Loucy (cell line): ENCODE results near the gene ALOX15.
"Not testable (repeated sequence)": the region's sequence is repeated elsewhere in the genome, so short reads cannot be mapped to it uniquely, and the experiment has no call there.

Source experiments
- H2AFZ ChIP-seq: fragments of 200-600 bp; sonication (generic); 2 replicates; pipeline ENCODE4 v1.6.0; 2016; ENCODE audit warnings: antibody characterized with exemption, mild to moderate bottlenecking, low read length, moderate library complexity
- H3F3A ChIP-seq: fragments of 200-600 bp; 2 replicates; pipeline ENCODE4 v1.6.0; 2016; ENCODE audit warnings: antibody characterized with exemption, low read depth, mild to moderate bottlenecking
- H3K27me3 ChIP-seq: fragments of 200-600 bp; sonication (generic); 2 replicates; pipeline ENCODE4 v1.6.1; 2014; ENCODE audit warnings: low read length, mild to moderate bottlenecking; ENCODE audit not compliant: insufficient read depth, poor library complexity, severe bottlenecking
- H3K36me3 ChIP-seq: fragments of 200-600 bp; sonication (generic); 2 replicates; pipeline ENCODE4 v1.6.1; 2016; ENCODE audit warnings: low read length; ENCODE audit not compliant: insufficient read depth
- H3K4me1 ChIP-seq: fragments of 200-600 bp; sonication (generic); 2 replicates; pipeline ENCODE4 v1.5.1; 2014; ENCODE audit warnings: low read length, mild to moderate bottlenecking; ENCODE audit not compliant: insufficient read depth, poor library complexity, severe bottlenecking
- H3K4me2 ChIP-seq: fragments of 200-600 bp; sonication (generic); 2 replicates; pipeline ENCODE4 v1.6.0; 2014; ENCODE audit warnings: antibody characterized with exemption, low read length, low read depth, mild to moderate bottlenecking; ENCODE audit not compliant: poor library complexity, severe bottlenecking
- H3K4me3 ChIP-seq: fragments of 200-600 bp; sonication (generic); 2 replicates; pipeline ENCODE4 v1.5.1; 2014; ENCODE audit warnings: low read length, mild to moderate bottlenecking, mixed read lengths; ENCODE audit not compliant: poor library complexity, severe bottlenecking
- H3K79me2 ChIP-seq: fragments of 200-600 bp; sonication (generic); 2 replicates; pipeline ENCODE4 v1.6.1; 2014; ENCODE audit warnings: low read length; ENCODE audit not compliant: insufficient read depth
- H3K9ac ChIP-seq: fragments of 200-600 bp; sonication (generic); 2 replicates; pipeline ENCODE4 v1.6.0; 2014; ENCODE audit warnings: mild to moderate bottlenecking, low read depth, low read length, moderate library complexity; ENCODE audit not compliant: poor library complexity, severe bottlenecking
- H3K9me2 ChIP-seq: fragments of 200-600 bp; sonication (generic); replicated peaks from 2 replicates; pipeline ENCODE4 v1.6.1; 2016; ENCODE audit warnings: low read depth, low read length, mixed read lengths
- H3K9me3 ChIP-seq: fragments of 200-600 bp; sonication (generic); 2 replicates; pipeline ENCODE4 v1.6.1; 2014; ENCODE audit warnings: mild to moderate bottlenecking, antibody characterized with exemption, low read length, low read depth; ENCODE audit not compliant: insufficient read depth
- H4K20me1 ChIP-seq: fragments of 200-600 bp; sonication (generic); 2 replicates; pipeline ENCODE4 v1.6.0; 2014; ENCODE audit warnings: antibody characterized with exemption, low read length, mild to moderate bottlenecking; ENCODE audit not compliant: insufficient read depth, poor library complexity, severe bottlenecking
- CTCF ChIP-seq: fragments of 200-600 bp; sonication (generic); conservative IDR thresholded peaks from 2 replicates; pipeline ENCODE4 v1.5.1; 2014; ENCODE audit warnings: mild to moderate bottlenecking, antibody characterized with exemption, low read length
- EZH2phosphoT487 ChIP-seq: fragments of 200-600 bp; IDR thresholded peaks from 2 replicates; pipeline ENCODE4 v1.6.1; 2018; ENCODE audit warnings: antibody characterized with exemption, mild to moderate bottlenecking, moderate library complexity, borderline replicate concordance

ALOX15 gene

GRCh38 chr17:4592240-4593005 is 49.1 kb downstream of the ALOX15 start:
- TF ChIP-seq CTCF (no peak), EZH2phosphoT487 (no peak)

GRCh38 chr17:4591529-4591928 is 49.9 kb downstream of the ALOX15 start:
- Histone ChIP-seq H3K9ac (no peak overlapping the region), H3K4me3 (no peak overlapping the region), H3F3A (no peaks in the 10 kb centered on the region), H3K27me3 (no peaks in the 10 kb centered on the region), H3K4me2 (no peak overlapping the region), H3K9me2 (no peaks in the 10 kb centered on the region), H4K20me1 (no peaks in the 10 kb centered on the region), H3K9me3 (no peaks in the 10 kb centered on the region), H2AFZ (no peak overlapping the region; the same call in 1 of the 2 replicates), H3K4me1 (no peaks in the 10 kb centered on the region), H3K79me2 (no peaks in the 10 kb centered on the region), H3K36me3 (no peaks in the 10 kb centered on the region)
- TF ChIP-seq CTCF (no peak), EZH2phosphoT487 (no peak)

More at GRCh38 chr17:4592240-4593005, 49.1 kb downstream of the ALOX15 start:
- no peaks in the 10 kb centered on the region for H3K9me3 ChIP-seq
- H3K4me3 ChIP-seq: no peak overlapping the region
- H3K9me2 ChIP-seq: no peaks in the 10 kb centered on the region
- no peak overlapping the region for H3K9ac ChIP-seq
- H3K36me3 ChIP-seq: no peaks in the 10 kb centered on the region
- no peaks in the 10 kb centered on the region for H3K4me1 ChIP-seq
- no peaks in the 10 kb centered on the region for H3K79me2 ChIP-seq
- H3F3A ChIP-seq: no peaks in the 10 kb centered on the region
- H4K20me1 ChIP-seq: no peaks in the 10 kb centered on the region
- H3K27me3 ChIP-seq: no peaks in the 10 kb centered on the region
- H3K4me2 ChIP-seq: no peak overlapping the region
- H2AFZ ChIP-seq: no peak overlapping the region

- Histone ChIP-seq H2AFZ (no peak overlapping the region), H3F3A (no peaks in the 10 kb centered on the region), H3K9me2 (no peaks in the 10 kb centered on the region), H3K27me3 (no peaks in the 10 kb centered on the region), H3K4me1 (no peaks in the 10 kb centered on the region), H3K79me2 (no peaks in the 10 kb centered on the region), H3K9ac (no peak overlapping the region), H3K36me3 (no peaks in the 10 kb centered on the region), H3K4me2 (no peak overlapping the region), H3K4me3 (no peak overlapping the region), H4K20me1 (no peaks in the 10 kb centered on the region), H3K9me3 (no peaks in the 10 kb centered on the region)
- TF ChIP-seq EZH2phosphoT487 (no peak), CTCF (no peak)
These were observed 50.5 kb downstream of the ALOX15 start for GRCh38 chr17:4590981-4591453.

- H3F3A ChIP-seq, H3K36me3 ChIP-seq, H3K4me1 ChIP-seq, H4K20me1 ChIP-seq, H2AFZ ChIP-seq, H3K9me3 ChIP-seq, H3K79me2 ChIP-seq, H3K27me3 ChIP-seq, H3K4me3 ChIP-seq, H3K9ac ChIP-seq, H3K9me2 ChIP-seq, H3K4me2 ChIP-seq: not testable (repeated sequence)
These were observed 51.4 kb downstream of the ALOX15 start for GRCh38 chr17:4590042-4590441.
